ENCODE measurements around the gene NAXE.
A peak's percentile ranks its signal among the peaks of the same experiment; 100 is the strongest.
"Not testable (repeated sequence)": the region's sequence is repeated elsewhere in the genome, so short reads cannot be mapped to it uniquely, and the experiment has no call there.

Gene NAXE

DNA sequence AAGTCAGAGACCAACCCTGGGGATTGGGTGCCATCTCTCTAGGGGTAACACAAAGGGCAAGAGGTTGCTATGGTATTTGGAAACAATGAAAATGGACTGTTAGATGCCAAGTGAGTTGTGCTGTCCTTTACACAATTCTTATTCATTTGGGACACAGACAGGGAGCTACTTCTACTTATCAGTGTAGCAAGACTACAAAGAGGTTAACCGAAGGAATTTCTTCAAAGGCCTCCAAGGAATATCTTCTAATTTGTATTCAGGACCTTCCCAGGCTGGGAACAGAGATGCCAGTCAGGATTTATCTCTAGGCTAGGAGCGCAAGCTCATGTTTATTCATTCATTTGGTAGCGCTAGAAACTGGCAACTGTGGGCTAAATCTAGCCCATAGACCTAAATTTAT lies 2.6 kb downstream of the NAXE start:
- no peak for DNase-seq

DNA sequence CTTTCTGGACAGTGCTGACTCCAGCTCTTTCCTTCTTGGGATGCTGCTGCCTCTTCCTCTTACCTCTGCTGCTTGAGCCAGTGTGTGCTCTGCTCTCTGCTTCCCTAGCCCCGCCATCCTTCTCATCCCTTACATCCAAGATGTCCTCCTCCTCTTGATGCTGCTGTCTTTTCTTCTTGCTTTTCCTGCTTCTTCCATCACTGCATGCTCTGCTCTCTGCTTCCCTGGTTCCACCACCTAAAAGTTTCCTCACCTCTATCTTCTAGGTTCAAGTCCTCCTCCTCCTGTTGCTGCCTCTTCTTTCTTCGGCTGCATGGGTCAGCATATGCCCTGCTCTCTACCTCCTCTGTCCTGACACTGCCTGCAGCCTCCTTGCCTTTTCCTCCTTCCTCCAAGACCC lies 3.4 kb downstream of the NAXE start:
- no peak for DNase-seq

DNA sequence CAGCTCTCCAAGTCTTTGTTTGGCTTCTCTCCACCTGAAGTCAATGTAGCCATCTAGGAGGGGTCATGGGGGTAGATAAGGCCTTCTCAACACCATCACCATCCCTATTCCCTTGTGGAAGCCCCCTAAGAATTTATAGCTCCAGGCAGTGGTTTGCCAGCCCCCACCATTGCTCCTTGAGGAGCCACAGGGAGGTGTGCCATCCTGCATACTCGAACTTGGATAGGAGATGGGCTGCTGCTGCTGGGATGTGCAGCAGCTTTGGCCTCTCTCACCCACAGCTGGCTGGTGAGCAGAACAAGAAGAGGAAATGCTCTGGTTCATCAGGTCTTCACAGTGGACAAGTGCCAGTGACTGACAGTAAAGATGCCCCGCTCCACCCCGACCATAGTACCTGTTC lies 4.8 kb downstream of the NAXE start:
- no peak for DNase-seq

DNA sequence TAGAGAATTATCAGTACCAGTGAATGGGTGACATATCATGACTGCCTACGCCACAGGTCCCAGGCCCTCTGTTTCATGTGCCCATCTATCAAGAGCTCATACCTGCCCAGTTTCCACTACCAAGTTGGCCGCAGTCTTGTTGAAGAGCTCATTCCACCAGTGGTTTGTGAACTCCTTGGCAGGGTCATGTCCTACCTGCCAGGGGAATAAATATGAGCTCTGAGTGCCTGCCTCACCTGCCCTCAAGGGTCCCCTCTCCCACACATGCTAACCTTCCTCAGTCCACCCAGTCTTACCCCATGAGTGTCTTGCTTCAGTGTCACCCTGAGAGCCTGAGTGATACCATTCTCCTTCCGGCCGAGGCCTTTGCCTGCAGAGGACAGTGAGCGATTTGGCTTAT lies 6.5 kb downstream of the NAXE start:
- DNase-seq: no peak

DNA sequence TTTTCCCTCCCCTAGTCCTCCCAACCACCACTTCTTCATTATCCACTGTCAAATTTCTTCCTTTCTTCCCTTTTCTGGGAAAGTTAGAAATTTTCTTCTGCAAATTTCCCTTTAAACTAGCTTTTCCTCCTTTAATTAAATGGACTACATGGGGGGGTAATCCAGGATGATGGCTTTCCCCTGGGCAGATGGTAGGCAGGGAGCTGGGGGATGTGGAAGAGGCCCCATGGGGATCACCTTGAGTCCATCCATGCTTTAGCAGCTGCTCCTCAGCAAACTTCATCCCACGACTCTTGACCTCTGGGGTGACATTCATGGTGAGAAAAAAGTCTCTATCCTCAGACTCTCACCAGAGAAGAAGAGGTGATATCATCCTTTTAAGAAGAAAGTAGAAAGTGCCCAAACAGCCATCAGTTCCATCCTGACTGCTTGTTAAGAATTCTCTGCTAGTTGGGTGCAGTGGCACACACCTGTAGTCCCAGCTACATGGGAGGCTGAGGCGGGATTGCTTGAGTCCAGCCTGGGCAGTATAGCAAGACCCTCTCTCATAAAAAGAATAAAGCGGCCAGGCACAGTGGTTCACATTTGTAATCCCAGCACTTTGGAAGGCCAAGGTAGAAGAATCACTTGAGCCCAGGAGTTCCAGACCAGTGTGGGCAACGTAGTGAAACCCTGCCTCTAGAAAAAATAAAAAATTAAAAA lies 7.3 kb downstream of the NAXE start:
- no peak for DNase-seq

DNA sequence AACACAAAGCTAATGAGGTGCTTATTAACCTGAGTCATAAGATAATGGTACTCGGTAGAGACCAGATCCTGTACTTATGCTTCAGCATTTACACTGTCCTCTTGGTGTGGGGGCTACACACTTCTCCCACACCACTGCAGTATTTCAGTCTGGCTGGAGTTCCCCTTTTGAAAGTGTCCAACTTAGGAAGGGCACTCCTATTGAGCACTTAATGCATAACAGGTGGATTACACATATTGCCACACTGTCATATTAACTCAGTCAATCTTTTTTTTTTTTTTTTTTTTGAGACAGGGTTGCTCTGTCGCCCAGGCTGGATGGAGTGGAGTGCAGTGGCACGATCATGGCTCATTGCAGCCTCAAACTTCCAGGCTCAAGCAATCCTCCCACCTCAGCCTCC lies 8.2 kb downstream of the NAXE start:
- no peak for DNase-seq

DNA sequence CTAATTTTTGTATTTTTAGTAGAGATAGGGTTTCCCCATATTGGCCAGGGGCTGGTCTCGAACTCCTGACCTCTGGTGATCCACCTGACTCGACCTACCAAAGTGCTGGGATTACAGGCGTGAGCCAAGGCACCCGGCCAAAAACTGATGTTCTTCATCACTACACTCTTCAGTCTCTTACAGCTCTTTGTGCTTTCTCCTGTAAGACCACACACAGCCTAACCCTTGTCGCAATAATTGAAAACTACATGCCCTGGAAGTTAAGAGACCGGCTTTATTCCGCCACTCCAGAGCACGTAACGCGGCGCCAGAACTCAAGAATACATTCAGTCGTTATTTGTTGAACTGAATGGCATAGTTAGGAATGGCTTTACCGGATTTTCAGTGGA lies 9.2 kb downstream of the NAXE start:
- DNase-seq: no peak

DNA sequence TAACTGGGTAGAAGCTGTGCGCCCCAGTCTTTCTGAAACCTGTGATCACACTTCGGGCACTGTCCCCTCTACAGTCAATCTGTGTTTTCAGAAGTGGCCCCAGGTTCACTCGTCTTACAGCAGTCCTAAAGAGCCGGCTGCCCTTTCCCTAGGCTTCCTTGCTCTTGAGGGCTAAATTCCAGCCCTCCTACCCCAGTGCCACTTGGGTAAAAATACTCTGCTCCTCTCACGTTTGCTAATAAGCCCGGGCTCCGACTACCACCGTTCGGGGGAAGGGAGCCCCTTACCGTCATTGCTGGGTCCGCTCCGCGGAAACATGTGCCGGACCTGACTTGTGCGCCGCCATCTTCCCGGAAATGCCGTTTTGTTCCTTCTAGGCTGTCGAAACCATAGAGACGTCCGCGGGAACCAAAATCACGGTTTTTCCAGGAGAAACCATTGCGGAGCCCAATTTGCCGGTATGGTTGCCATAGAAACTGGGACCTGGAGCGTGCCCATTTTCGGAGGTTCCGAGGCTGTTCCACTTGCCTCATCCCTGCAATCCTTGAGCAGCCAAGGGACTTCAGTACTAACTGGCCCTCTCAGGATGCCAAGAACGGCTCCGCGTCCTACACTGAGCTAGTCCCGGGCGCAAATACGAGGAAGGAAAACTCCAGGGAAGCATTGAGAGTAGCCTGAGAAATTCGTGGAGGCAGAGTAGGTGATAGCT lies 9.7 kb downstream of the NAXE start, which contains the start of gene GPATCH4:
Gene GPATCH4, minus strand, starts transcription at position 358 of the 709 bp plus-strand sequence.
- peak; percentile 96 for DNase-seq

DNA sequence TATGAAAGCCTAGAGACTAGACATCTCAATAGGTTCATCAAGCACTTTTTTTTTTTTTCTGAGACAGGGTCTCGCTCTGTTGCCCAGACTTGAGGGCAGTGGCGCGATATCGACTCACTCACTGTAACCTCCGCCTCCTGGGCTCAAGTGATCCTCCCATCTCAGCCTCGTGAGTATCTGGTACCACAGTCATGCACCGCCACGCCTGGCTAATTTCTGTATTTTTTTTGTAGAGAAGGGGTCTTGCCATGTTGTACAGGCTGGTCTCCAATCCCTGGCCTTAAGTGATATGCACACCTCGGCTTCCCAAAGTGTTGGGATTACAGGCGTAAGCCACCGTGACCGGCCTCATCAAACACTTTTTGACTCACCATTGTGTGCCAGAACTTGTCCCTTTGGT lies 10.3 kb downstream of the NAXE start:
- no peak for DNase-seq

DNA sequence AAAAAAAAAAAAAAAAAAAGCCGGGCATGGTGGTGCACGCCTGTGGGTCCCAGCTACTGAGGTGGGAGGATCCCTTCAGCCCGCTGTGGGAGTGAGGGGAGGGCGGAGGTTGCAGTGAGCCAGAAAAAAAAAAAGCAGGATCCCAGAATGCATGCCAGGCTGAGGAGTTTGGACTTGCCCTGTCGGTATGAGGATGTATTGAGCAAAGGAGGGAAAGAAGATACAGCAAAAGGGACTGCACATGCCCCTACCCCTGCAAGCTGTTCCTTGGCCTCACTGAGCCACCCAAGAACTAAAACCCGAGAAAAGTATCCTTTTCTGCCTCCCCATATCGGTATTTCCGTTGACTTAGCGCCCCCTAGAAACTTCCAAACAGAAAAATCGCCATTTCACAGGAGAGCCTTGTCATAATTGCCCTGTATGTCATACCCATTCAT lies 11.0 kb downstream of the NAXE start:
- peak; percentile 28 for DNase-seq

DNA sequence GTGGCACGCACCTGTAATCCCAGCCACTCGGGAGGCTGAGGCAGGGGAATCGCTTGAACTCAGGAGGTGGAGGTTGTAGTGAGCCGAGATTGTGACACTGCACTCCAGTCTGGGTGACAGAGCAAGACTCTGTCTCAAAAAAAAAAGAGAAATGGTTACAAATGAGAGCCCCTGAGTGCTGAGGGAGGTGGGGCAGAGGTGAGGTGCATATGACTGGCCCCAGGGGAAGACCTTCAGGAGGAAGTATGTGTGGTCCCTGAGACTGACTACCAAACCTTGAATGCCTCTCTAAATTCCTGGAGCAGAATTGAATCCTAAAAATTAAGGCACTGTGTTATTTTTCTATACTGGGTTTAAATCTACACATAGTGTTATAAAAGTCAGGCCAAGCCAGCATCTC lies 15.8 kb downstream of the NAXE start:
- DNase-seq: not testable (repeated sequence)

DNA sequence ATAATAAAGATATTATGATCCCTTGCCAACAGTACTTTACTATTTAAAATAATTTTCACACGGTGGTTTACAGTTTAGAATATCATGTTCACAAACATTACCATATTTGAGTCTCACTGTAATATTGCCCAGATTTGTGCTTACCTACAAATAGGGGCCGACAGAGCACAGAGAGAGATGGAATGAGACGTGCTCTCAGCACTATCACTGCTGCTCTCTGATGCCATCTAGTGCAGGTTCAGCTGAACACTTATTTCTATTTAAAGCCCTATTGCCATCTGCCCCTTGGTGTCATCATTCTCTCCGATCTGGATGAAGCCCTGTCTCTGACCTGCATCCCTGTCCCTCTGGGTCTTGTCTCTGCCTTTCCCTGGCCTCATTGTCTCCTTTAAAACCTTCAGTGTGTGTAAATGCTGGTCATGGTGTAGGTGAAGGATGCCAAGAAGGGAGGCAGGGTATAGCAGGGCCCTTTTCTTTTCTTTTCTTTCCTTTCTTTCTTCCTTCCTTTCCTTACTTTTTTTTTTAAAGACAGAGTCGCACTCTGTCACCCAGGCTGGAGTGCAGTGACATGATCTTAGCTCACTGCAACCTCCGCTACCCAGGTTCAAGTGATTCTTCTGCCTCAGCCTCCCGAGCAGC lies 16.6 kb downstream of the NAXE start:
- DNase-seq: peak; percentile 89

DNA sequence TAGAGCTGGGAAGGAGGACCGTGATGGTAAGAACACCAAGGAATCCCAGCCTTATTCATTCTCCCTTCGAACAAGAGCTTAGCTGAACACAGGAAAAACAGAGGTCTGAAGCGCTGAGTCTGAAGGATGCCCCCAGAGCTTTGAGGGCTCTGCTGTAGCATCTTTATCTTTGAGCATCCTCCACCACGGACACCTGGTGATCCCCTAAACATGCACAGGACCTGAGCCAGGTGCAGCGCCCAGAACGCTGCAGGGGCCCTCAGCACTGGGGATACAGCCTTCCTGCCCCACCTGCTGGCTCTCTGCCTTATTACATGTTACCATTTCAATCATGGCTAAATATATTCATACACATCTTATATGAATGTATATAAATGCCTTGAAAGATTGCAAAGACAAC lies 17.4 kb downstream of the NAXE start:
- peak; percentile 67 for DNase-seq

DNA sequence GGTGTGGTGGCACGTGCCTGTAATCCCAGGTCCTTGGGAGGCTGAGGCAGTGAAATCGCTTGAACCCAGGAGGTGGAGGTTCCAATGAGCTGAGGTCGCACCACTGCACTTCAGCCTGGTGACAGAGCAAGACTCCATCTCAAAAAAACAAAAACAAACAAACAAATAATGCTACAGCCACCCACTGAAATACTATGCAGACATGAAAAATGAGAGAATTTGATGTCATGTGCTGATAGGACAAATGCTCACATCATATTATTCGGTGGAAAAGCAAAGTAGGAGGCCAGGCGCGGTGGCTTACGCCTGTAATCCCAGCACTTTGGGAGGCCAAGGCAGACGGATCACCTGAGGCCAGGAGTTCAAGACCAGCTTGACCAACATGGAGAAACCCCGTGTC lies 18.5 kb downstream of the NAXE start:
- DNase-seq: not testable (repeated sequence)

DNA sequence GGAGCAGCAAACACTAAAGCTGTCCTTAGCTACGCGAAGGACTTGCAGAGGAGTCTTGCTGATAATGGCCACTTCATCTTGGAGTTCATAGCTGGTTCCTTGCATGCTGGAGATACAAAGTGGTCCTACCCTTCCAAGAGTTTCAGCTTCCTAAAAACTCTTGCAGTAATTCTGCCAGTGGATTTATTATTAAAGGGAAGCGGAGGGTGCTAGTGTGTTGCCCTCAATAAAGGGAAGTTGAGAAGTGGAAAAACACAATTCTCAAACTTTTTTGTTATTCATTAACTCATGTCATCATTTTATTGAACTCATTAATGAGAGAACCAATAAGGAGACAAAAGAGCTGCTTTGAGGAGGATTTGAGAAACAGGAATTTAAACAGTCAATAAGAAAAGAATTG lies 21.1 kb downstream of the NAXE start:
- DNase-seq: no peak

DNA sequence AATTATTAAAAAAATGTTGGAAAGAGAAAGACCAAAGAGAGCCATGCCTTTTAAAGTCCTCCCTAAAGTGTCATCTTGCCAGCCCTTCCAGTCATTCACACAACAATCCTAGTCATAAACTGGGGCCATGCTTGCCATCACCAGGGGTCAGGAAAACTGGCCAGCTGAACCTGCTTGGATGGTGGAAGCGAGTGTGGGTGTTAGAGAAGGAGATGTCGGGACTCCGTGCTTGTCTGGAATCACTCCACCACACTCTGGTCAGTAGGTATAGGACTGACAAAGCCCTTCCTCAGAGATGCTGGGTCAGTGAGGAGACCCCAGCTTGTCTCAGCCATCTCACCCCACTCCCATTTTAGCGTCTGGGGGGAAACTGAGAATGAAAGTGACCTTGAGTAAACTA lies 24.4 kb downstream of the NAXE start:
- DNase-seq: no peak

DNA sequence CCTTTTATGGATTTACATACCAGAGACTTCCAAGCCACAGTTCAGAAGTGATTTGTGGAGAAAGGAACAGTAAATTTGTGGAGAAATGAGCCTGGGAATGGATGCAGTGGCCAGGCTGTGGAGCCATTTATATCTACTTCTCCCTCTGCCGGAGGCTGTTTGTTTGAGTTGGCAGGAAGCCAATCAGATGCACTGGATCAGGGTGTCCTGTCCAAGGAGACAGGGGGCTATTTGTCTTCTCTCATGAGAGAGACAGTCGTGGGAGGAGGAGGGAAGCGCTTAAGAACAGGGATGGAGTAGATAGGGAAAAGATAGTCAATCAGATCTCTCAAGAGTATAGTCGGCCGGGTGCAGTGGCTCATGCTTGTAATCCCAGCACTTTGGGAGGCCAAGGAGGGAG lies 24.9 kb downstream of the NAXE start:
- peak; percentile 76 for DNase-seq

DNA sequence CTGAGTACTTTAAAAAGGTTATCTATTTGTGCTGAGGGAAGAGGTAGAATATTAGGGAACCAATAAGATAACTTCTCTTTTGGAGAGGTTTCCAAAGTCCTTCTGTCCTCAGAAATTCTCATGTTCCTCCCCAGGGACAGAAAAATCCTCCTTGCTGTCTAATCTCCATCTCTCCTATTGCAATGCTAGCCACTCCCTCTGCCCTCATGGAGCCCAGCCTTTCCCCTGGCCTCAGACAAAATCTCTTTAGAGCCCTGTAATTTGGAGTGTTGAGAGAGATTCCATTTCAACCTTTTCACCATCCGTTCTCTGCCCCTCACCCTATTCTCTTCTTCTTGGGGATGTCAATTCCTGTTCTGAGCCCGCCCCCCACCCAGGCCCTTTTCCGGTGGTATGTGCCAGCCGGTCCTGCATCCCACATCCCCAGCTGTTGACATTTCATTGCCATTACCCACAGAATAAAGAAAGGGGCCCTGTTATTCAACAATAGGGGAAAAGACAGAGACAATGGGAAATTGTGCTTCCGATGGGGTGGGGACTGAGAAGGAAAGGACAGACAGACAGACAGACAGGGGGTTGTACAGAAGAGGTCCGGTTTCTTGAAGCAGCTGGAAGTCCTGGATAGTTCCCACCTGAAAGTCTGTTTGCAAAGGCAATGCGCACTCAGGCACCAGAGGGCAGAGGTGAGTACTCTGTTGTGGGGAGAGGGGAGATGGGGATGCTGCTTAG lies 27.4 kb downstream of the NAXE start, which contains the start of gene HAPLN2:
Gene HAPLN2, plus strand, starts transcription at position 563 of the 729 bp plus-strand sequence. CDS start 4,076 bp downstream, outside the sequence.
- peak; percentile 60 for DNase-seq

DNA sequence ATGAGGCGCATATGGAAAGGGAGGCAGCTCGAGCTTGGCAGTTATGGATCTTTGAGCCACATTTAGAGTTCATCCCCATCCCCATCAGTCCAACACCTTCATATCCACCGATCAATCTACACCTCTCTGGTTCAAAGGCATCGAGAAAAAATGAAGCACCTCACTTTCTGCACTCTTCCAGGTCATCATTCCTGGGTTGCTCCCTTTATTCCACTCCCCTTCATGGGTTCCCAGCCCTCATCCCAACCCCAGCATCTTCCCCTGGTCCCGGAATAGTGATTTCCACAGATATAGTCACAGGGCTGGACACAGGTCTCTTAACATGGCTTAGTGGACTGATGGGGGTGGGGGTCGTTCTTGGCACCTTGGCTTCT lies 28.0 kb downstream of the NAXE start:
- DNase-seq: no peak

DNA sequence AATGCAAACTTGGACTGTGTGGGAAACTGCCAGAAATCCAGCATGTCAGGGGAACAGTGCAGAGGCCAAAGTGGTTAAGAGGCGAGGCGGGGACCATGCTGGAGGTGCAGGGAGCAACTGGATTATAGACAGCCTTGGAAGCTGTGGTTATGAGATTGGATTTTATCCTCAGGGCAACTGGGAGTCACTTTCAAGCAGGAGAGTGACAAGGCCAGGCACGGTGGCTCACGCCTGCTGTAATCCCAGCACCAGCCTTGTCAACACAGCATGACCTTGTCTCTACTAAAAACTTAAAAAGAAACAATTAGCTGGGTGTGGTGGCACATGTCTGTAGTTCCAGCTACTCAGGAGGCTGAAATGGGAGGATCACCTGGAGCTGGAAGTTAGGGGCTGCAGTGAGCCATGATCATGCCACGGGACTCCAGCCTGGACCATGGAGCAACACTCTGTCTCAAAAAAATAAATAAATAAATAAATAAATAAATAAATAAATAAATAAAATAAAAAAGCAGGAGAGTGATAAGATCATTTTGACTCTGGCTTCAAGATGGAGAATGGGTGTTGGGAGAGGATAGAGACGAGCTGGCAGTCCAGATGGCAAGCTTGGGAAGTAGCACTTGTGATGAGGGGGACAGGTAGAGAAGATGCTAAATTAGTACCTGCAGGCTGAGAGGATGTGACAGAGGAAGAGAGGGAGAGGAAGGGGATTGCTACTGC lies 31.2 kb downstream of the NAXE start:
- no peak for DNase-seq

DNA sequence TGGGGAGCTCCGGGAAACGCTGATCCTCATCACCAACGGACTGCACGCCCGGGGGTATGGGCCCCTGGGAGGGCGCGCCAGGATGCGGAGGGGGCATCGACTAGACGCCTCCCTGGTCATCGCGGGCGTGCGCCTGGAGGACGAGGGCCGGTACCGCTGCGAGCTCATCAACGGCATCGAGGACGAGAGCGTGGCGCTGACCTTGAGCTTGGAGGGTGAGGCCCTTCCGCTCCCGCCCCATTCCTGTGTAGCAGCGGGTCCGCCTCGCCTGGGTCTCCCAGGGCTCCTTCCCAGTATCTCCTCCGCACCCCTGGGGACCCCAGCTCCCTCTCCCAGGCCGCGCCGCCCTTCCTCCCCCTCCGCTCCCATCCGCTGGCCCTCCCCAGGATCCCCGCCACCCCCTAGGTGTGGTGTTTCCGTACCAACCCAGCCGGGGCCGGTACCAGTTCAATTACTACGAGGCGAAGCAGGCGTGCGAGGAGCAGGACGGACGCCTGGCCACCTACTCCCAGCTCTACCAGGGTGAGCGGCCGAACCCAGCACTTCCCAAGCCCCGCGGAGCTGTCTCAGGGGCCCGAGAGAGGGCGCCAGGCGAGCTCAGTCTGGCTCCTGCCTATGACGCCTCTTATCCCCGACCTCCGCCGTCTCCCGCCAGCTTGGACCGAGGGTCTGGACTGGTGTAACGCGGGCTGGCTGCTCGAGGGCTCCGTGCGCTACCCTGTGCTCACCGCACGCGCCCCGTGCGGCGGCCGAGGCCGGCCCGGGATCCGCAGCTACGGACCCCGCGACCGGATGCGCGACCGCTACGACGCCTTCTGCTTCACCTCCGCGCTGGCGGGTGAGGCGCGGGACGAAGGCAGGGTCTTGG lies 32.6 kb downstream of the NAXE start:
- peak; percentile 81 for DNase-seq
